DMS79 treated with DMSO at 0.1 percent for 48 hours (cell line): Measurements from ENCODE around the gene ANKMY2.
"Not testable (repeated sequence)": the region's sequence is repeated elsewhere in the genome, so short reads cannot be mapped to it uniquely, and the experiment has no call there.

Experiments used
- DNase-seq: peaks from one replicate; lab custom pipeline; 2025; lab: John Stamatoyannopoulos, UW

The ANKMY2 gene

GRCh38 chr7:16645593-16646471 is at the start of gene ANKMY2, which contains the start of gene BZW2:
ANKMY2 (minus strand) TSS chr7:16645754; CDS start chr7:16645573, 181 bp downstream.
BZW2 (plus strand) TSS chr7:16646181; CDS start chr7:16665444, 19,263 bp downstream.
- DNase-seq: peak; percentile 88

DNA sequence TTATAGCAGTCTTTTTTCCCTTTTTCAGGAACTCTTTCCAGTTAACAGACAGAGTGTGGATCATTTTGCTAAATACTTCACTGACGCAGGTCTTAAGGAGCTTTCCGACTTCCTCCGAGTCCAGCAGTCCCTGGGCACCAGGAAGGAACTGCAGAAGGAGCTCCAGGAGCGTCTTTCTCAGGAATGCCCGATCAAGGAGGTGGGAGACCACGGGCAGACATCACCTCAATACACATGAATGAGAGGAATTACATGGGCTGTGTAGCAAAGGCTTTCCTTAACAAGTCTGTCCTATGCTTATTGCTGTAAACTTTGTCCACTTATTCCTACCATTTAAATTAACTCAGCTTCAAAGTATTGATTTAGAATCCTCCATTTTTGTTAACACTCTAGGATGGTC is 49.3 kb upstream of the ANKMY2 start:
- DNase-seq: no peak

GRCh38 chr7:16693601-16694318 is 48.2 kb upstream of the ANKMY2 start:
- no peak for DNase-seq

DNA sequence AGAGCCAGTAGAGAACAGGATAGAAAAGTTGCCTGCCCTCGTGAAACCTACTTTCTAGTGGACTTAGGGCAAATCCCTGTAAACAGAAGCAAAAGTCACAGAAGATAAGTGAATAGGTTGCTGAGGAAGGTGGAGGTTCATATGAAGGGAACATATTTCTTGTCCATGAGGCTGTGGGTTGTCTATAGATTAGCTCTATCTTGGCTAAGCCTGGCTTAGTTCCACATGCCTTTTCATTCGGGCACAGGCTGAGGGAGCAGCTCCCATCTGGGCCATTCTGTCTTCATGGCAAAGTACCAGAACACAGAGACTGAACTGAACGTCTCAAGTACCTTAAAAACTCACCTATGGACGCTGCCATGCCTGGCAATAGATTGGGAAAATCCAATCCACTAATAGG is 45.7 kb upstream of the ANKMY2 start:
- no peak for DNase-seq

- DNase-seq: no peak
These were observed 42.7 kb upstream of the ANKMY2 start for GRCh38 chr7:16688249-16688648.

- no peak for DNase-seq
These were observed 40.0 kb upstream of the ANKMY2 start for GRCh38 chr7:16685535-16685934.

- DNase-seq: no peak
These were observed 39.4 kb upstream of the ANKMY2 start for GRCh38 chr7:16684935-16685334.

GRCh38 chr7:16678645-16679566 is 33.4 kb upstream of the ANKMY2 start:
- DNase-seq: not testable (repeated sequence)

GRCh38 chr7:16677978-16678494 is 32.5 kb upstream of the ANKMY2 start:
- no peak for DNase-seq

- no peak for DNase-seq
These were observed 29.7 kb upstream of the ANKMY2 start for GRCh38 chr7:16675277-16675676.

- DNase-seq: no peak
These were observed 26.3 kb upstream of the ANKMY2 start for GRCh38 chr7:16671811-16672210.

GRCh38 chr7:16670731-16671344 is 25.3 kb upstream of the ANKMY2 start:
- DNase-seq: no peak

DNA sequence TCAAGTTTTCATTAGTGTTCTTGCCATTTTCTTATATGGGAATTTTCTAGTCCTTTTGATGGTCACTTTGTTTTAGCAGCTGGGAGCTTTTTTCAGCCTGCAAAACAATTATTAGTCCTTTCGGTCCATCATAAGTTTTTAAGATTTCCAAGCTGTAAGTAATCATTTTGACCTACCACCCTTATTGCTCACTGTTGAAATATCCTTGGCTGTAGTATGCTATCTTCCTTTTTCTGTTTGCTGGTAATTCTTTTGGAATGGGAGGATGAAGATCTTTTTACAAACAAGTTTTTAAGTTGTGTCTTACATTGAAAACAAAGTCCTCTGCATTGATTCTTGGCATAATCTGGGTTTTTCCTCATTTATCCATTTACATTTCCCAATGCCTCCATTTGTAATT is 24.5 kb upstream of the ANKMY2 start:
- DNase-seq: no peak

DNA sequence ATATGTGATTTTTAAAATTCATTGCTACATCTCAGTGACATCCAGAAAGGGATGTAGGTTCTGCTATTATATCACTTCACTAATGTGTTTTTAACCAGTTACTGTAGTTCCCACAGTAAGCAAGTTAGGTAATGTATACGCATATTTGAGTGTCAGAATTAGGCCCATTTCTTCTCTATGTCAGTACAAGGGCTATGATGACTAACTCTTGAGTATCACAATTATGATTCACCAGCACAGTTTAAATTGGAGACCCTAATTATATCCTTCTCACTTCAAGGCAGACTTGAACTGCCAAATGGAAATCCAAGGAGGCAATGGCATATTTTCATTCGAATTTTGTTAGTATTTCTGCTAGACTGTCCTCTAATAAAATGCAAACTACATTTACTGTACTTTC is 24.0 kb upstream of the ANKMY2 start:
- no peak for DNase-seq

DNA sequence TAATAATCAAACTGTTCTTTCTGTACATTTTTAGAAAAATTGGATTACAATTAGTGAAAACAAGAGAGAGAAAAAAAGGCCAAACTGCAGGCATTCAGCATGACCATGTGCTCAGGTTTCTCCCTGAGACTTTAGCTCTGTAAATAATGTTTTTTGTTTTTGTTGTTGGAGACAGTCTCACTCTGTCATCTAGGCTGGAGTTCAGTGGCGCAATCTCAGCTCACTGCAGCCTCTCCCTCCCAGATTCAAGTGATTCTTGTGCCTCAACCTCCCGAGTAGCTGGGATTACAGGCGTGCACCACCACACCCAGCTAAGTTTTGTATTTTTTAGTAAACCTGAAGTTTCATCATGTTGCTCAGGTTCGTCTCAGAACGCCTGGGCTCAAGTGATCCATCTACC is 23.4 kb upstream of the ANKMY2 start:
- no peak for DNase-seq

- DNase-seq: peak; percentile 41
These were observed 22.7 kb upstream of the ANKMY2 start for GRCh38 chr7:16668049-16668858.

DNA sequence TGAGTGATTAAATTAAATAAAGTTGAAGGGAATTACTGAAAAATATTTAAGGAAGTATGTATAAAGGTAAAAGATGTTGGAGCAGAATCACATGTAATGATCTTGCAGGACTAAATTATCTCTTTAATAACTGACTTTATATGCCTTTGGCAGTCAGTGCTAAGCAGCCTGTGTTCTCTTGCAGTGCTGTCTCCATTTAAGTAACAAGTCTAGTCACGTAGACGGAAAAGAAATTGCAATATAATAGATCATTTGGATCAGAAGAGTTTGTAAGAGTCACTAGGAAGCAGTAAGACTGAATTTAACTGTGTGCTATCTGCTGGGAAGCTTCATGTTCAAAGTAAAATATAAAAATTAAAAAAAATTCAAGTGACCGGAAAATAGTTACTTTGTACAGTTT is 21.8 kb upstream of the ANKMY2 start:
- no peak for DNase-seq

GRCh38 chr7:16661924-16662323 is 16.4 kb upstream of the ANKMY2 start:
- DNase-seq: no peak

GRCh38 chr7:16660702-16661464 is 15.3 kb upstream of the ANKMY2 start:
- DNase-seq: no peak
